Calu3 (cell line): Measurements from ENCODE around the gene BCAN. TPM values are rescaled to one million over a fixed set of nuclear protein-coding genes. Genes with fewer than 3 reads are reported as not detected.

Experiments
- BruUV-seq: library from RNA; stranded (reverse); fragments of 400-500 nt; replicated peaks from 2 replicates; lab custom pipeline; 2021; lab: Mats Ljungman, UMichigan
- CTCF ChIA-PET: fragments of 300-600 bp; sonication (Branson Sonifier 250); formaldehyde crosslinking; loops from one replicate; lab custom pipeline; 2022; ENCODE audit warnings: antibody characterized with exemption; lab: Charles Lee
- DNase-seq: peaks from one replicate; pipeline ENCODE4 v3.0.0; 2022
- H3K27ac Mint-ChIP-seq: one replicate; pipeline ENCODE4 v1.8.0; 2022; ENCODE audit warnings: mixed read lengths; ENCODE audit not compliant: unreplicated experiment
- H3K27me3 Mint-ChIP-seq: one replicate; pipeline ENCODE4 v1.8.0; 2022; ENCODE audit warnings: mixed read lengths; ENCODE audit not compliant: unreplicated experiment
- H3K36me3 Mint-ChIP-seq: one replicate; pipeline ENCODE4 v1.8.0; 2022; ENCODE audit warnings: mild to moderate bottlenecking, moderate library complexity, mixed read lengths; ENCODE audit not compliant: insufficient read depth, unreplicated experiment
- H3K4me1 Mint-ChIP-seq: one replicate; pipeline ENCODE4 v1.8.0; 2022; ENCODE audit warnings: mild to moderate bottlenecking, low read depth, mixed read lengths; ENCODE audit not compliant: unreplicated experiment
- H3K4me3 Mint-ChIP-seq: one replicate; pipeline ENCODE4 v1.8.0; 2022; ENCODE audit warnings: mild to moderate bottlenecking, low read depth, moderate library complexity, mixed read lengths; ENCODE audit not compliant: unreplicated experiment
- H3K9me3 Mint-ChIP-seq: one replicate; pipeline ENCODE4 v1.8.0; 2022; ENCODE audit warnings: low read depth, mixed read lengths; ENCODE audit not compliant: unreplicated experiment
- CTCF ChIP-seq: fragments of 200-600 bp; IDR thresholded peaks from one replicate; pipeline ENCODE4 v1.8.0; 2022; ENCODE audit warnings: antibody characterized with exemption; ENCODE audit not compliant: unreplicated experiment
- intact Hi-C: fragments of 100-400 bp; cut with micrococcal nuclease; formaldehyde crosslinking; loops from one replicate; pipeline ENCODE4 v1.10.0; 2022; ENCODE audit not compliant: unreplicated experiment
- total RNA-seq: library from RNA; stranded (reverse); gene quantifications from 2 replicates; pipeline ENCODE4 v1.2.3, GENCODE V29; 2022

The BCAN gene
- total RNA-seq, 1 experiment from 2014 or later = not detected

GRCh38 chr1:156676820-156677615 is 35.1 kb downstream of the BCAN start, which contains the start of gene NES:
TSS of gene NES (minus strand) at chr1:156677407. CDS start at chr1:156677264, 143 bp downstream.
- peak; percentile 50 for DNase-seq
- Mint-ChIP-seq H3K9me3 (peaks cover 4% of the 10 kb centered on the region), H3K27me3 (peaks cover 78% of the 10 kb centered on the region), H3K4me1 (peaks cover 14% of the 10 kb centered on the region), H3K36me3 (peaks cover 16% of the 10 kb centered on the region), H3K4me3 (peak within 1 kb of the TSS; percentile 64), H3K27ac (peak within 1 kb of the TSS; percentile 72)
- intact Hi-C loops = no loop called here
- no peak for TF ChIP-seq CTCF
- CTCF ChIA-PET = interaction anchor here (0.5 to 3.0 kb wide), 12 partner anchors 9 to 1422 kb away, joined by 3 to 45 read pairs (median 4); partner anchors contain the start of gene ENTREP3
- TSS peak; percentile 54 for BruUV-seq

GRCh38 chr1:156677616-156678596 is 36.0 kb downstream of the BCAN start:
- CTCF ChIA-PET = interaction anchor here (0.5 to 3.0 kb wide), 11 partner anchors 10 to 57 kb away, joined by 3 to 45 read pairs (median 6); no protein-coding TSS in a partner anchor
- H3K27me3 Mint-ChIP-seq = peaks cover 71% of the 10 kb centered on the region
- H3K36me3 Mint-ChIP-seq = peaks cover 16% of the 10 kb centered on the region
- peak overlapping the region; percentile 64 for H3K4me3 Mint-ChIP-seq
- peaks cover 14% of the 10 kb centered on the region for H3K4me1 Mint-ChIP-seq
- H3K27ac Mint-ChIP-seq = peak overlapping the region; percentile 5
- no TSS peak for BruUV-seq
- peak; percentile 88 for TF ChIP-seq CTCF
- H3K9me3 Mint-ChIP-seq = no peaks in the 10 kb centered on the region
- intact Hi-C loops = loop anchor here (1.0 kb wide), 2 partner anchors 18 to 52 kb away; no protein-coding TSS in a partner anchor
- DNase-seq = peak; percentile 70

GRCh38 chr1:156680056-156680455 is 38.1 kb downstream of the BCAN start:
- H3K27ac Mint-ChIP-seq = no peak overlapping the region
- CTCF ChIA-PET = interaction anchor here (1.3 to 1.4 kb wide), 2 partner anchors 9 to 56 kb away, joined by 3 to 4 read pairs; no protein-coding TSS in a partner anchor
- peaks cover 14% of the 10 kb centered on the region for H3K4me1 Mint-ChIP-seq
- no TSS peak for BruUV-seq
- peaks cover 67% of the 10 kb centered on the region for H3K27me3 Mint-ChIP-seq
- H3K9me3 Mint-ChIP-seq = no peaks in the 10 kb centered on the region
- intact Hi-C loops = loop anchor here (10.0 kb wide), 1 partner anchor 175 kb away; the partner anchor contains the start of gene INSRR
- peaks cover 11% of the 10 kb centered on the region for H3K36me3 Mint-ChIP-seq
- no peak for TF ChIP-seq CTCF
- no peak overlapping the region for H3K4me3 Mint-ChIP-seq
- DNase-seq = no peak
